HEK293 (cell line): ENCODE results near the gene MLIP.

Experiments
- CTCF ChIA-PET: fragments of 350-600 bp; formaldehyde crosslinking; extraction: SDS; loops from one replicate; lab custom pipeline; 2021; ENCODE audit warnings: antibody characterized with exemption; lab: Yijun Ruan, JAX
- POLR2A ChIA-PET: fragments of 300-600 bp; formaldehyde crosslinking; extraction: SDS; loops from one replicate; lab custom pipeline; 2020; ENCODE audit warnings: antibody characterized with exemption, inconsistent platforms; lab: Yijun Ruan, JAX
- H3K27ac ChIP-seq: fragments of 200-500 bp; sonication (Bioruptor generic); 2 replicates; pipeline ENCODE4 v1.5.1; 2014; ENCODE audit warnings: low read depth, low read length, control low read depth, inconsistent platforms; ENCODE audit errors: extremely low read depth
- H3K36me3 ChIP-seq, 2 experiments: fragments of 200-500 bp in 1 of 2; sonication (Bioruptor generic) in 1 of 2; 1 replicate in 1 of 2; 2 replicates in 1 of 2; pipeline ENCODE4 v1.5.1; 2014 to 2017; ENCODE audit warnings: inconsistent platforms in 2 of 2, low read length in 2 of 2; ENCODE audit not compliant: control insufficient read depth in 2 of 2, insufficient read depth in 1 of 2
- H3K4me1 ChIP-seq: fragments of 200-500 bp; sonication (Bioruptor generic); 2 replicates; pipeline ENCODE4 v1.5.1; 2014; ENCODE audit warnings: mild to moderate bottlenecking, low read length, inconsistent platforms; ENCODE audit not compliant: control insufficient read depth, insufficient read depth
- H3K4me3 ChIP-seq: 2 replicates; pipeline ENCODE4 v1.5.1; 2011; ENCODE audit warnings: low read depth, mild to moderate bottlenecking, control low read depth, low read length, moderate library complexity
- H3K9me3 ChIP-seq: fragments of 200-500 bp; sonication (Bioruptor generic); 2 replicates; pipeline ENCODE4 v1.5.1; 2014; ENCODE audit warnings: low read depth, low read length, inconsistent platforms; ENCODE audit not compliant: control insufficient read depth, insufficient read depth
- BCL11B ChIP-seq: fragments of 450-650 bp; formaldehyde crosslinking; IDR thresholded peaks from 2 replicates; pipeline ENCODE4 v1.5.1; 2016; ENCODE audit warnings: low read depth, missing biosample characterization, missing genetic modification characterization
- HOXD13 ChIP-seq: sonication (generic); formaldehyde crosslinking; IDR thresholded peaks from 2 replicates; pipeline ENCODE4 v1.8.0; 2022; ENCODE audit warnings: missing genetic modification reagents, borderline replicate concordance
- INSM2 ChIP-seq: fragments of 450-650 bp; formaldehyde crosslinking; IDR thresholded peaks from 2 replicates; pipeline ENCODE4 v1.5.1; 2016; ENCODE audit warnings: missing biosample characterization, missing genetic modification characterization
- MYNN ChIP-seq: fragments of 450-650 bp; formaldehyde crosslinking; IDR thresholded peaks from 2 replicates; pipeline ENCODE4 v1.5.1; 2016; ENCODE audit warnings: missing biosample characterization, missing genetic modification characterization, borderline replicate concordance
- ZBTB8A ChIP-seq: fragments of 450-650 bp; formaldehyde crosslinking; IDR thresholded peaks from 2 replicates; pipeline ENCODE4 v1.5.1; 2016; ENCODE audit warnings: missing biosample characterization, missing genetic modification characterization
- ZNF112 ChIP-seq: fragments of 450-650 bp; formaldehyde crosslinking; IDR thresholded peaks from 2 replicates; pipeline ENCODE4 v1.5.0; 2017; ENCODE audit warnings: missing biosample characterization, missing genetic modification characterization
- ZNF157 ChIP-seq: fragments of 450-650 bp; formaldehyde crosslinking; IDR thresholded peaks from 2 replicates; pipeline ENCODE4 v1.5.1; 2016; ENCODE audit warnings: missing biosample characterization, missing genetic modification characterization
- ZNF19 ChIP-seq: fragments of 450-650 bp; formaldehyde crosslinking; IDR thresholded peaks from 2 replicates; pipeline ENCODE4; 2016; ENCODE audit warnings: missing biosample characterization, missing genetic modification characterization, low read depth
- ZNF362 ChIP-seq: fragments of 450-650 bp; formaldehyde crosslinking; IDR thresholded peaks from 2 replicates; pipeline ENCODE4 v1.5.1; 2016; ENCODE audit warnings: missing biosample characterization, missing genetic modification characterization
- ZNF473 ChIP-seq: fragments of 450-650 bp; formaldehyde crosslinking; IDR thresholded peaks from 2 replicates; pipeline ENCODE4 v1.5.1; 2017; ENCODE audit warnings: missing biosample characterization, missing genetic modification characterization
- ZNF518A ChIP-seq: fragments of 450-650 bp; formaldehyde crosslinking; conservative IDR thresholded peaks from 2 replicates; pipeline ENCODE4 v1.5.1; 2016; ENCODE audit warnings: low read depth, missing biosample characterization, missing genetic modification characterization
- ZNF623 ChIP-seq: fragments of 450-650 bp; formaldehyde crosslinking; IDR thresholded peaks from 2 replicates; pipeline ENCODE4 v1.5.1; 2016; ENCODE audit warnings: missing biosample characterization, missing genetic modification characterization
- ZNF701 ChIP-seq: fragments of 450-650 bp; formaldehyde crosslinking; IDR thresholded peaks from 2 replicates; pipeline ENCODE4 v1.5.1; 2016; ENCODE audit warnings: missing biosample characterization, missing genetic modification characterization
- ZNF704 ChIP-seq: fragments of 450-650 bp; formaldehyde crosslinking; IDR thresholded peaks from 2 replicates; pipeline ENCODE4 v1.5.1; 2016; ENCODE audit warnings: missing biosample characterization, missing genetic modification characterization
- ZNF791 ChIP-seq: fragments of 450-650 bp; formaldehyde crosslinking; IDR thresholded peaks from 2 replicates; pipeline ENCODE4 v1.5.1; 2016; ENCODE audit warnings: missing biosample characterization, missing genetic modification characterization
- ZSCAN4 ChIP-seq: fragments of 450-650 bp; formaldehyde crosslinking; IDR thresholded peaks from 2 replicates; pipeline ENCODE4 v1.5.1; 2017; ENCODE audit warnings: missing biosample characterization, missing genetic modification characterization

The MLIP gene

GRCh38 chr6:54214286-54214685 lies 103.0 kb downstream of the MLIP start:
- TF ChIP-seq ZNF623 (tag by site-specific recombination) (no peak), ZBTB8A (tag by site-specific recombination) (no peak), INSM2 (no peak), ZNF112 (tag by site-specific recombination) (no peak), MYNN (tag by site-specific recombination) (no peak), BCL11B (no peak), ZSCAN4 (tag by site-specific recombination) (no peak), ZNF362 (tag by site-specific recombination) (no peak), ZNF518A (tag by site-specific recombination) (no peak), HOXD13 (CRISPR knock-in tag) (no peak)
- Histone ChIP-seq H3K27ac (no peak overlapping the region), H3K9me3 (no peaks in the 10 kb centered on the region), H3K4me3 (no peak overlapping the region), H3K36me3 (no peaks in the 10 kb centered on the region), H3K4me1 (no peaks in the 10 kb centered on the region)
- CTCF ChIA-PET = no interaction called here
- POLR2A ChIA-PET = no interaction called here

GRCh38 chr6:54216336-54216735 lies 105.1 kb downstream of the MLIP start:
- no peaks in the 10 kb centered on the region for H3K36me3 ChIP-seq
- H3K9me3 ChIP-seq = no peaks in the 10 kb centered on the region
- TF ChIP-seq ZNF473 (tag by site-specific recombination) = no peak
- TF ChIP-seq ZNF19 = no peak
- TF ChIP-seq ZNF157 (tag by site-specific recombination) = no peak
- no peak for TF ChIP-seq ZNF701 (tag by site-specific recombination)
- no peak for TF ChIP-seq ZNF704 (tag by site-specific recombination)
- no peak for TF ChIP-seq ZNF791 (tag by site-specific recombination)
- no peak overlapping the region for H3K4me3 ChIP-seq
- POLR2A ChIA-PET = no interaction called here
- H3K27ac ChIP-seq = no peak overlapping the region
- CTCF ChIA-PET = interaction anchor here (0.7 kb wide), 1 partner anchor 28 kb away, joined by 3 read pairs; no protein-coding TSS in a partner anchor
- no peaks in the 10 kb centered on the region for H3K4me1 ChIP-seq
